ENCODE measurements around the gene WDR7.

WDR7 gene

DNA sequence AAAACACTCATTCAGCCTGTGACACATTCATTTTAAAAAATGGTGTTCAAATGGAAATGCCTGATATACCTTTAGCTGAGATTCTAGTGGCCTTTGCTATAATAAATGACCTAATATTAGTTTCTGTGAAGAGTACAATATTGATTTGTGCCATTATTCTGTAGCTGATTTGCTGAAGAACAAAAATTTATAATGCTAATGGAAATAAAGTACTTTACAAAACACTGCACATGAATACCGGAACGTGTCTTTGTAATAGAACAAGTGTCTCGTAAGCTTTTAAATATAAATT is 138.7 kb downstream of the WDR7 start:
- TF ChIP-seq, protein P1, sequence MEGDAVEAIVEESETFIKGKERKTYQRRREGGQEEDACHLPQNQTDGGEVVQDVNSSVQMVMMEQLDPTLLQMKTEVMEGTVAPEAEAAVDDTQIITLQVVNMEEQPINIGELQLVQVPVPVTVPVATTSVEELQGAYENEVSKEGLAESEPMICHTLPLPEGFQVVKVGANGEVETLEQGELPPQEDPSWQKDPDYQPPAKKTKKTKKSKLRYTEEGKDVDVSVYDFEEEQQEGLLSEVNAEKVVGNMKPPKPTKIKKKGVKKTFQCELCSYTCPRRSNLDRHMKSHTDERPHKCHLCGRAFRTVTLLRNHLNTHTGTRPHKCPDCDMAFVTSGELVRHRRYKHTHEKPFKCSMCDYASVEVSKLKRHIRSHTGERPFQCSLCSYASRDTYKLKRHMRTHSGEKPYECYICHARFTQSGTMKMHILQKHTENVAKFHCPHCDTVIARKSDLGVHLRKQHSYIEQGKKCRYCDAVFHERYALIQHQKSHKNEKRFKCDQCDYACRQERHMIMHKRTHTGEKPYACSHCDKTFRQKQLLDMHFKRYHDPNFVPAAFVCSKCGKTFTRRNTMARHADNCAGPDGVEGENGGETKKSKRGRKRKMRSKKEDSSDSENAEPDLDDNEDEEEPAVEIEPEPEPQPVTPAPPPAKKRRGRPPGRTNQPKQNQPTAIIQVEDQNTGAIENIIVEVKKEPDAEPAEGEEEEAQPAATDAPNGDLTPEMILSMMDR (IDR thresholded peaks at IDR 0.05; ENCODE audit: low read depth, low read length), result no peak
- DNase-seq (ENCODE audit: extremely low read depth, low read depth), result no peak

- TF ChIP-seq, protein P1 (IDR thresholded peaks at IDR 0.05; ENCODE audit: low read depth, low read length), result no peak
- DNase-seq (ENCODE audit: extremely low read depth, low read depth), result peak; percentile 14
These were observed 144.2 kb downstream of the WDR7 start for GRCh38 chr18:56795381-56795780.

DNA sequence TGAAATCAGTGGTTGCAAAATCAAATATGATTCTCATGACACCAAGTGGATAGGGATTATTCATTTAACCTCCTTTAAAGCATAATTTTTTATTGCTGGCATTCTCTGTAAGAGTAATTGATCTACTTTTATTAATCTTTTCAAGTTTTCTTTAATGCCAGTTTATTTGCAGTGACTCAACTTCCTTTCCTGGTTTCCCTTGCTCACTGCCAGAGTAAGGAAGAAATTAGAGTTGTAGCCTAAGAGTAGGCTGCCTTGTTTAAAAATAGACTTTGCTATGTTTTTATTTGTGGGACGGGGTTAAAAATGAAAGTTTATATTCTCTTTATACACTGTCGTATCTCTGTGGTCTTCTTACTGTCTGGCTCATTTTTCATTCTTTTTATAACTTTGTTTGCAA is 148.6 kb downstream of the WDR7 start:
- no peak for DNase-seq (ENCODE audit: extremely low read depth, low read depth)
- TF ChIP-seq, protein P1 (IDR thresholded peaks at IDR 0.05; ENCODE audit: low read depth, low read length), result no peak

DNA sequence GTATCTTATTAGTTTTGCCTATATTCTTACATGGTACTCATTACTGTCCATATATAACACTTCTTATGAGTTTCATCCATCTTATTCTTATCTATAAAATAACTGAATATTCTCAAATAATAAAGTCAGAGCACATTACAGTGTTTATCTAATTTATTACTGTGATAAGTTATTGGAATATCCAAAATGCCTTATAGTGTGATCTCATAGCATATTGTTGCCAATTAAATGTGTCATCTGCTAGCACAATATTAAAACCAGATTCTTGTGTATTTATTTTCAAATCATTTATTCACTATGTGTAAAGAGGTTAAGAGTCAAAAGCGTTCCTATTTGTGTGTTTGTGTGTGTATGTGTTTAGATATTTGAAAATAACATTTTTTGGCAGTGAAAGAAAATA is 151.9 kb downstream of the WDR7 start:
- TF ChIP-seq, protein P1 (IDR thresholded peaks at IDR 0.05; ENCODE audit: low read depth, low read length), result no peak
- no peak for DNase-seq (ENCODE audit: extremely low read depth, low read depth)

DNA sequence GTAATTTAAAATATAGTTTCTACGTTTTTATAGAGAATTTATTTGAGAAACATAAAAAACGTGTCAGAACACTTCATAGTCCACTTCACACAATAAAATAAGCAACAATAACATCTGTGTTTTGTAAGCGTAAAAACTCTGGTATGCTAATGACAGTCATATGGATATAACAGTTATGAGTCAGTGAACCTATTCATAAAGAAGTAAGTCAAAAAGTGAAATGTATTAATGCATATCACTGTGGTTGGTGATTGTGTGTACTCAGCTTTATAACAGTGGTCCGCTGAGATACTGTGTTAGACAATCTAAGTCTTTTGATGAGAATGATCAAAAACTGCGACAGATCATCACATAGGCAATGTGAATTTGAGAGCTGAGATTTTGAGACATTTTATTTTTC is 153.2 kb downstream of the WDR7 start:
- DNase-seq (ENCODE audit: extremely low read depth, low read depth), result no peak
- TF ChIP-seq, protein P1 (IDR thresholded peaks at IDR 0.05; ENCODE audit: low read depth, low read length), result no peak

- TF ChIP-seq, protein P1 (IDR thresholded peaks at IDR 0.05; ENCODE audit: low read depth, low read length), result no peak
- DNase-seq (ENCODE audit: extremely low read depth, low read depth), result no peak
These were observed 156.7 kb downstream of the WDR7 start for GRCh38 chr18:56807901-56808300.

DNA sequence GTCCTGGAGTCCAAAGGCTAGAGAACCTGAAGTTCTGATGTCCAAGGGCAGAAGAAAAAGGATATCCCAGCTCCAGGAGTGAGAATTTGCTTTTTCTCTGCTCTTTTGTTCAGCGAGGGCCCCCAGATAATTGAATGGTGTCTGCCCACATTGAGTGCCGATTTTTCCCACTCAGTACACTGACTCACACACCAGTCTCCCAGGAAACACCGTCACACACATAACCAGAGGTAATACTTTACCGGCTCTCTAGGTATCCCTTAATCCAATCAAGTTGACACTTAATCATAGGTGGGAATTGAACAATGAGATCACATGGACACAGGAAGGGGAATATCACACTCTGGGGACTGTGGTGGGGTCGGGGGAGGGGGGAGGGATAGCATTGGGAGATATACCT is 161.5 kb downstream of the WDR7 start:
- TF ChIP-seq, protein P1 (IDR thresholded peaks at IDR 0.05; ENCODE audit: low read depth, low read length), result no peak

More for the DNA sequence above, 161.5 kb downstream of the WDR7 start:
- DNase-seq (ENCODE audit: extremely low read depth, low read depth), result no peak
